Measurements from ENCODE around the gene NDST1.

The NDST1 gene

DNA sequence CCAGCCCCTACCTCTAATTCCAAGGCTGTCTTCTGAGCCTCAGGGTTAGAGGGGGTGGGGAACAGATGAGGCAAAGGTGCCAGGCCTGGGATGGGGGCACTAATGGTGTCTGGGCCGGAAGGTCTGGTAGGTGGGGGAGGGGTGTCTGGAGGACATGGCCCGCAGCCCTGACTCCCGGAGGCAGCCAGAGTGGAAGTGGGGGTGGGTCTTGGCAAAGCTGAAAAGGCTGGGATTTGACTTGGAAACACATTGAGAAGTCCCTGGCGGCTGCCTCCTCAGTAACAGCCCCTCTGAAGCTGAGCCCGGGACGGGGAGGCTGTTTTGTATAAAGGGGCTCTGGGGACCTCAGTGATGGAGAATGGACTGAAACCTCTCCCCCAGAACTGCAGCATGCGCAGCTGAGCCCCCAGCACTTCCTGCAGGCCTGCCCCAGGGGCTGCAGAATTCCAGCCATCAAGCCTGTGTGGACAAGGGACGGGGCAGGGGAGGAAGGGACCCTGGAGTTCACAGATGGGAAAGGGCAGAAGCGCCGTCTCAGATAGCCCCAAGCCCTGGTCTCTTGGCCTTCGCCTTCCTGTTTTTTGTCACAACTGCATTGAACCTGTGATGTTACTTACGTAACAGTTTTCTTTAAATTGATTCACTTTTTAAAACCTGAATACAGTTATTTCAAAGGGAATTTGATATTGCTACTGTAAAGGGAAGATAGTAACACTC is 83.2 kb downstream of the NDST1 start:
- no peak for FAIRE-seq

- FAIRE-seq = no peak
These were observed 85.7 kb downstream of the NDST1 start for GRCh38 chr5:150593593-150593992.

- FAIRE-seq = no peak
These were observed 86.1 kb downstream of the NDST1 start for GRCh38 chr5:150593996-150594395.

DNA sequence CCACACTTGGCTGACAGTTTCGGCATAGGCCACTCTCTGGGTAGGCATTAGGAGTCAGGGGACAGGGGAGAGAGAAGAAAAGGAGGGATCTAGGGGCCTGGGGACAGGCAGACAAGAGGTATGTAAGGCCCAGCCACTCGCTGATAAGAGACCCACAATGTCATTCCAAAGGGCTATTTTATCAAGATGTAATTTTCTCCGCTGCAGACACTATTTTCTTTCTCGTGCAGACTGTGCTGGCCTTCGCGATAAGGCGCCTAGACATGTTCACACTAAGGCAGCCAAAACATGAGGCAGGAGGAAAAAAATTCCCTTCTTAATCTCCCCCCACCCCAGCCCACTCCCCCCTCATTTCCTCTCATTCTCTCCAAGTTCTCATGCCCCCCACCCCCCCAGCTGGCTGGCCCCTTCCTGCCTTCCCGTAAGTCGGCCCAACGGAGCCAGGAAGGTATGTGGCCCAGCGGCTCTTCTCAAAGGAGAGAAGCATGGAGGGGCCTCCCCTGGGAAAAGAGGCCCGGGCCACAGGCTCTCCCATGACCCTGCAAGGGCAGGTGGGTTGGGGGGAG is 87.6 kb downstream of the NDST1 start:
- FAIRE-seq = no peak

- no peak for FAIRE-seq
These were observed 88.4 kb downstream of the NDST1 start for GRCh38 chr5:150596313-150596712.

DNA sequence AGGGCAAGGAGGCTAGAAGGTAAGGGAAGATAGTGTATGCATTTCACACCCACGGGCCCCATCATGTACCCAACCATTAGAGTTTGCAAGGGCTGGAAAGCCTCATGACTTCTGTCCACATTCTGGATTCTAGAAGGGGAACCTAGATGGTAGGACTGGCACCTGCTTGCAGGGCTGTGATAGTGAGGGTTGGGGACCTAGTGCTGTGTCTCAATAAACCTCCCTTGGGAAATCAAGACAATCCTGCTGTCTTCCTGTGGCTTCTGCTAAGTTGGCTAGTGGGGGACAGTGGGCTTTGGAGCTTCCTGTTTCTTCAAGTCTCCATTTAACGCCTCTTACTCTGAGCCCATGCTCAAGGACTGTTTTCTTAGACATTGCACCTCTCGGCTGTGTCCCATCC is 88.9 kb downstream of the NDST1 start:
- FAIRE-seq = no peak

GRCh38 chr5:150598006-150598405 is 90.1 kb downstream of the NDST1 start:
- no peak for FAIRE-seq

GRCh38 chr5:150598821-150599273 is 90.9 kb downstream of the NDST1 start:
- FAIRE-seq = no peak

- FAIRE-seq = no peak
These were observed 91.3 kb downstream of the NDST1 start for GRCh38 chr5:150599281-150599680.

DNA sequence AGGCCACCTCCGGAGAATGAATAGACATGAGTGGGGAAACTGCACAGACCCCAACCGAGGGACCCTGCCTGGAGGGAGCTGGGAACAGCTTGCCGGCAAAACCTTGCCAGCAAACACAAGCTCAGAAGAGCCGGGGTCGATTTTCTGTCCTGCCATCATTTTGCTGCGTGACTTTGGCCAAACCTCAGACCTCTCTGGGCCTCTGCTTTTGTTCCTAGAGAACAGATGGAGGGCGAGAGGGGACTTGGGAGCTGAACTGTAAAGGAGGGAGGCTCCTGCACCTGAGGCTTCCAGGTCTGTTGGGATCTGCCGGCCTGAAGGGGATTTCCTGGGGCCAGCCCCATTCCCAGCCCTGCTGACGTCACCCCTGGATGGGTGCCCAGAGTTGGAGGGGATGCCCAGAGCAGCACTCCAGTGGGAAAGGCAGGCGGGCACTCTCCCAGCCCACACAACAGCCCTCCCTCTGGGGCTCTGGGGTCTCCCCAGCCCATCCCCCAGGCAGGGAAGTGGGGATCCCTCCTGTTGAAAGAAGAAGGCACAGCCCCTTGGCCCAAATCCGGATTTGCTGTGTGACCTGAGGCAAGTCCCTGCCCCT is 92.1 kb downstream of the NDST1 start:
- FAIRE-seq = no peak

GRCh38 chr5:150600616-150601490 is 92.9 kb downstream of the NDST1 start:
- FAIRE-seq = no peak

DNA sequence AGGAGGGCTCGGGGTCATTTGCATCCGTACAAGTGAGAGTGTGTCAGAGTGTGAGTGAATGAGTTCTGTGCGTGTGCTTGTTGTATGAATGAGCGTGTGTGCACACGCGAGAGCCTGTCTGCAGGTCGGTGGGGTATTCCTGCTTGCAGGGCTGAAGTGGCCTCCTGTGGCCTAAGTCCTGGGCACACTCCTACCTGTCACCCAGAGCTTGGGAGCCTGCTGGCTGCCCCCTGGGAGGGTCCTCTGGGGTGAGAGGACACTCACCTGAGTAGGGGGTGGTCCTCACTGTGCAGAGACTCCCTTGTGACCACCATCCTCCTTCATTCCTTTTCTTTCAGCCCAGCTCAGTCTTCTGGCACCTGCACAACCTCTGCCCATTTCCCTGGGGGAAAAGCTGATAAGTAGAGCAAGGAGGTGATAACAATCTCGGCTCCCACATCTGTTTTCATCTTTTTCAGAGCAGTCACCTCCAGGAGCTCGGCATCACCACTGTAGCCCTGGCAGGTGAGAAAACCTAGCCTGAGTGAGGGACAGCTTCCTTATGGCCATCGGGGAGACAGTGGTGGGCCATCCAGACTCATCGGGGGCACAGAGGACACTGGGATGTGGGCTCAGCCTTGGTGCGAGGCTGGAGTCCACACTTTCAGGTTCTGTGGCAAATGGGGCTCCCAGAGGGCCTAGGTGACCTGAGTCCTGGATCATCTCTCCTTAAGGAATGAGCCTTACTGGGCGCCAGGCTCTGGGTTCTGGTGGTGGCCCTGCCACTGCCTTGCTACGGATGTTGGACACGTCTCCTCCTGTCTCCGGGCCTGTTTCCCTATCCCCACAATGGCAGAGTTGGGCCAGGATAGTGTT is 93.8 kb downstream of the NDST1 start:
- no peak for FAIRE-seq

GRCh38 chr5:150603052-150603451 is 95.1 kb downstream of the NDST1 start:
- FAIRE-seq = no peak

- FAIRE-seq = no peak
These were observed 95.6 kb downstream of the NDST1 start for GRCh38 chr5:150603491-150603890.

- no peak for FAIRE-seq
These were observed 96.1 kb downstream of the NDST1 start for GRCh38 chr5:150604010-150604409.

- no peak for FAIRE-seq
These were observed 97.0 kb downstream of the NDST1 start for GRCh38 chr5:150604894-150605440.

GRCh38 chr5:150605546-150605945 is 97.6 kb downstream of the NDST1 start:
- FAIRE-seq = no peak

- FAIRE-seq = no peak
These were observed 98.5 kb downstream of the NDST1 start for GRCh38 chr5:150606476-150606875.

- no peak for FAIRE-seq
These were observed 99.2 kb downstream of the NDST1 start for GRCh38 chr5:150607105-150607504.
